ENCODE results near the gene GNAI3.

The GNAI3 gene

GRCh38 chr1:109628540-109629321 lies 80.3 kb downstream of the GNAI3 start:
- DNase-seq (ENCODE audit: low read depth), result peak; percentile 56
- H3K4me3 ChIP-seq (ENCODE audit: low read depth, low read length), result no peak overlapping the region
- no peak for TF ChIP-seq CTCF (conservative IDR thresholded peaks at IDR 0.05; ENCODE audit: low read depth, low read length)

DNA sequence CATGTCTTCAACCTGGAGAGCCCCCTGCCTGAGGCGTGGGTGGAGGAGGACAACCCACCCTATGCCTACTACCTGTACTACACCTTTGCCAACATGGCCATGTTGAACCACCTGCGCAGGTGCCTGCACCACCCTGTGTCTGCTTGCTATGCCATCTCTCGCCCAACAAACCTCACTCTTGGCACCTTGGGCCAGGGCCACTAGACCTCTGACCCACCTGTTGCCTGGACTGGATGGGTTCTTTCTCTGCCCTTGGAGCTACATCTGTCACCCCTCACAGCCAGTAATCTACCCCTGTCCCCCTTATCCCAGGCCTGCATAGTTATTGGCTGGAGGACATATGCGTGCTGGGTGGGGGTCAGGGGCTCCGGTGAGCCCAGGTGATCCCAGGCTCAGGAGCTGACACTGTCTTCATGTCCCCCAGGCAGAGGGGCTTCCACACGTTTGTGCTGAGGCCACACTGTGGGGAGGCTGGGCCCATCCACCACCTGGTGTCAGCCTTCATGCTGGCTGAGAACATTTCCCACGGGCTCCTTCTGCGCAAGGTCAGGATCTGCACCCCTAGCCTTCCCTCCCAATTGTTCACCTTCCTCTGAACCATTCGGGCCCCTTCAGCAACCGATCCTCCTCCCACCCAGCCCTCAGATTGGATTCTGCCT lies 81.1 kb downstream of the GNAI3 start:
- no peak for TF ChIP-seq CTCF (conservative IDR thresholded peaks at IDR 0.05; ENCODE audit: low read depth, low read length)
- H3K4me3 ChIP-seq (ENCODE audit: low read depth, low read length), result no peak overlapping the region
- no peak for DNase-seq (ENCODE audit: low read depth)

DNA sequence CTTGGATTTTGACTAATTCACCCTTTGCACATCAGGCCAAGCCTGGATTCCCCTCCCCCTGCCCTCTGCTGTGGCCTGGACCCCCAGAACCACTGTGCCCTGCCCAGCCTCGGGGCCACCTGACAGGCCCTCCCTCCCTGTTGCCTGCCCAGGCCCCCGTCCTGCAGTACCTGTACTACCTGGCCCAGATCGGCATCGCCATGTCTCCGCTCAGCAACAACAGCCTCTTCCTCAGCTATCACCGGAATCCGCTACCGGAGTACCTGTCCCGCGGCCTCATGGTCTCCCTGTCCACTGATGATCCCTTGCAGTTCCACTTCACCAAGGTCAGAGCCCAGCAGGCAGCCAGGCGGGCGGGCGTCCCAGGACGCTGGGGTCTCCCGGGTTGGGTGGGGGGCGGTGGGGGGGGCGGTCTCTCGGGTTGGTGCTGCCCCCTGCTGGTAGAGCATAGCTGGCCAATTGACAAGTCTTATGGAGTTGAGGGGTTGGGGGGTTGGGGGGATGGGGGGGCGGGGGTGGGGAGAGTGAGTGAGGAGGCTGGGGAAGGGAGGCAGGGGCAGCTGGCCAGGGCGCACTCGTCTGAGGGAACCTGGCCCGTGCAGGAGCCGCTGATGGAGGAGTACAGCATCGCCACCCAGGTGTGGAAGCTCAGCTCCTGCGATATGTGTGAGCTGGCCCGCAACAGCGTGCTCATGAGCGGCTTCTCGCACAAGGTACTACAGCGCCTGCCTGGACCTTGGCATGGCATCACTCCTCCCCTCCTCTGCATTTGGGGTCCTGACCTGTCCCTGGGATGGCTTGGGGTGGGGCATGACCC lies 81.9 kb downstream of the GNAI3 start:
- DNase-seq (ENCODE audit: low read depth), result no peak
- TF ChIP-seq CTCF (conservative IDR thresholded peaks at IDR 0.05; ENCODE audit: low read depth, low read length), result peak; percentile 35
- H3K4me3 ChIP-seq (ENCODE audit: low read depth, low read length), result no peak overlapping the region

DNA sequence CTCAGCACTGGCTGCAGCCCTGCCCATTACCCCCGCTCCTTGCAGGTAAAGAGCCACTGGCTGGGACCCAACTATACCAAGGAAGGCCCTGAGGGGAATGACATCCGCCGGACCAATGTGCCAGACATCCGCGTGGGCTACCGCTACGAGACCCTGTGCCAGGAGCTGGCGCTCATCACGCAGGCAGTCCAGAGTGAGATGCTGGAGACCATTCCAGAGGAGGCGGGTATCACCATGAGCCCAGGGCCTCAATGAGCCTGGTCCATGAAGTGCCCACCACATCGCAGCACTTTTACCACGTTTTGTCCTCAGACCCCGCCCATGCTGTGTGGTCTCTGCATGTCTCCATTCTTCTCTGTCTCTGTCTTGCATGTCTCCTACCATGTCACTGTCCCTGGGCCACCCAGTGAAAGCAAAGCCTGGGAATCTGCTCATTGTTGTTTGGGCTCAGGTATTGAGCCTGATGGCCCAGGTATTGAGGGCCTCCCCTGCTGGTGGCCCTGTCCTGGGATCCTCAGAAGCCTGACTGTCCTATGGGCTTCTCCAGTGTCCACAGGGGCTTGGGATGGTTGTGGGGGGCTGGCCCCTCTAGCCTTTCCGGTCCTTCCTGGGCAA lies 82.6 kb downstream of the GNAI3 start:
- no peak for DNase-seq (ENCODE audit: low read depth)
- TF ChIP-seq CTCF (conservative IDR thresholded peaks at IDR 0.05; ENCODE audit: low read depth, low read length), result no peak
- no peak overlapping the region for H3K4me3 ChIP-seq (ENCODE audit: low read depth, low read length)

- no peak for DNase-seq (ENCODE audit: low read depth)
- TF ChIP-seq CTCF (conservative IDR thresholded peaks at IDR 0.05; ENCODE audit: low read depth, low read length), result no peak
- no peak overlapping the region for H3K4me3 ChIP-seq (ENCODE audit: low read depth, low read length)
These were observed 83.4 kb downstream of the GNAI3 start for GRCh38 chr1:109631513-109632505.
